Measurements from ENCODE around the gene SULT1A1.
"Not testable (repeated sequence)": the region's sequence is repeated elsewhere in the genome, so short reads cannot be mapped to it uniquely, and the experiment has no call there.

GRCh38 chr16:28638359-28638758 is 28.5 kb upstream of the SULT1A1 start:
- not testable (repeated sequence) for TF ChIP-seq CTCF (conservative IDR thresholded peaks at IDR 0.05; ENCODE audit: low read depth, low read length); RCOR1 (IDR thresholded peaks at IDR 0.05; ENCODE audit: insufficient replicate concordance, low read length); FOS (IDR thresholded peaks at IDR 0.05; ENCODE audit: low read depth, low read length)

Measured in IMR-90 (cell line).